Measurements from ENCODE around the gene MXRA7. TPM values are rescaled to one million over a fixed set of nuclear protein-coding genes. Genes with fewer than 3 reads are reported as not detected.
A peak's percentile ranks its signal among the peaks of the same experiment; 100 is the strongest.

The MXRA7 gene
- total RNA-seq, 4 donors from 2014 or later = 124 to 230 (median 197) TPM

GRCh38 chr17:76644995-76645394 lies 65.8 kb downstream of the MXRA7 start:
- WGBS, 2 donors = 85 to 87% methylated on average over 8 of the region's 8 CpGs

DNA sequence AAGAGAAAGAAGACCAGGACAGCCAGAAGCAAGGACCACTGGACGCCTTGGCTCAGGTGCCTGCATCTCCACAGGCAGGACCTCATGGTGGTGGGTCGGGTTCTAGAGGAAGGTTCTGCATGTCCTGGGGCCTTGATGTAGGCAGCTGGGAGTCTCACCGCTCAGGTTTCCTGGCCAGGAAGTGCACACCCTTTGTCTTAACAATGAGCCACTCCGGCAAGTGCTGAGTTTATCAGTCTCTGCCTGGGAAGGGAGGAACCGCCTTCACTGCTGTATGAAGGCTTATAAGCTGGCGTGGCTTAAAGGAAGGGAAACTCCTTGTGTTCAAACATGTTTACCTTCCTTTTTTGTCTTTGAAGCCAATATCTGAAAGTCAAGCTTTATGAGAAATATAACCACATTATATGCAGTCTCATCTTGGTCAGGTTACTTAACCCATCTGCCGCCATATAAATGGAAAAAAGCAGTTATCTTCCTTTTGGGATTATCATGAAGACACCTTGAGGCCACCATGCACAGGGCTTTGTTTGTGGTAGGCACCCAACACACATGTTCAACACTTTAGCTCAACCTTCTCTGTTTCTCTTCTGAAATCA lies 67.1 kb downstream of the MXRA7 start, which contains the start of gene ST6GALNAC1:
TSS of gene ST6GALNAC1 (minus strand) at position 205 of the 596 bp plus-strand sequence. CDS start at position 86, 119 bp downstream.
- 78 to 81% methylated on average over 7 of the region's 7 CpGs for WGBS, 2 donors
- Histone ChIP-seq H3K27ac (peak within 1 kb of the TSS in 1 of 4 donors; percentile 51), H3K27me3 (no peaks in the 10 kb centered on the region), H3K36me3 (no peaks in the 10 kb centered on the region), H3K4me1 (no peaks in the 10 kb centered on the region), H3K4me3 (peak within 1 kb of the TSS in 2 of 4 donors; percentile 3 to 12), H3K9me3 (no peaks in the 10 kb centered on the region)
- TF ChIP-seq CTCF (IDR thresholded peaks at IDR 0.05) (no peak), EP300 (IDR thresholded peaks at IDR 0.05) (no peak), POLR2A (IDR thresholded peaks at IDR 0.05) (no peak)
- DNase-seq (ENCODE audit: low spot score in 2 of 2) = no peak

More at GRCh38 chr17:76644995-76645394, 65.8 kb downstream of the MXRA7 start:
- DNase-seq (ENCODE audit: low spot score in 2 of 2) = no peak
- Histone ChIP-seq H3K4me1 (no peaks in the 10 kb centered on the region), H3K9me3 (no peaks in the 10 kb centered on the region), H3K27ac (no peak overlapping the region), H3K27me3 (no peaks in the 10 kb centered on the region), H3K36me3 (no peaks in the 10 kb centered on the region), H3K4me3 (no peak overlapping the region)
- no peak for TF ChIP-seq CTCF (IDR thresholded peaks at IDR 0.05)
- no peak for TF ChIP-seq EP300 (IDR thresholded peaks at IDR 0.05)
- no peak for TF ChIP-seq POLR2A (IDR thresholded peaks at IDR 0.05)

DNA sequence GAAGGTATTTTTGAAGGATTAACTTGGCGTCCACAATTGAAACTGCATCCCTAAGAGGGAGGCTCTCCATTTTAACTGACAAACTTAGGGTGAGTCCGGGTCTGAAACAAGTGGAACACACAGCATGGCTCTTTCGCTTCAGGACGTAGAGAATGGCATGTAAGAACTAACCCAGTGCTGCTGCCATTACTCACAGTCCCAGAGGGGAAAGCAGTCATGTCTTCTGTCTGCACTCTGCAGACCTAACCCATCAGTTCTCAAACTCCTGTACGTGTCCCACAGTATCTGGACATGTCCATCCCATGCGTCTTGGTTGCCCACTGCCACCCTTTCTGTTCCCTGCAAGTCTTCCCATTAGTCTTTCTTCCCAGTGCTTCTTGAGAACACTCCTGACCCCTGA lies 67.8 kb downstream of the MXRA7 start:
- Histone ChIP-seq H3K27me3 (no peaks in the 10 kb centered on the region), H3K27ac (peak overlapping the region in 1 of 4 donors; percentile 51), H3K9me3 (no peaks in the 10 kb centered on the region), H3K36me3 (no peaks in the 10 kb centered on the region), H3K4me3 (peak overlapping the region in 2 of 4 donors; percentile 3 to 12), H3K4me1 (no peaks in the 10 kb centered on the region)
- no peak for DNase-seq (ENCODE audit: low spot score in 2 of 2)
- TF ChIP-seq EP300 (IDR thresholded peaks at IDR 0.05) (no peak), CTCF (IDR thresholded peaks at IDR 0.05) (no peak), POLR2A (IDR thresholded peaks at IDR 0.05) (no peak)
- WGBS, 2 donors = 82 to 88% methylated on average over 6 of the region's 6 CpGs

DNA sequence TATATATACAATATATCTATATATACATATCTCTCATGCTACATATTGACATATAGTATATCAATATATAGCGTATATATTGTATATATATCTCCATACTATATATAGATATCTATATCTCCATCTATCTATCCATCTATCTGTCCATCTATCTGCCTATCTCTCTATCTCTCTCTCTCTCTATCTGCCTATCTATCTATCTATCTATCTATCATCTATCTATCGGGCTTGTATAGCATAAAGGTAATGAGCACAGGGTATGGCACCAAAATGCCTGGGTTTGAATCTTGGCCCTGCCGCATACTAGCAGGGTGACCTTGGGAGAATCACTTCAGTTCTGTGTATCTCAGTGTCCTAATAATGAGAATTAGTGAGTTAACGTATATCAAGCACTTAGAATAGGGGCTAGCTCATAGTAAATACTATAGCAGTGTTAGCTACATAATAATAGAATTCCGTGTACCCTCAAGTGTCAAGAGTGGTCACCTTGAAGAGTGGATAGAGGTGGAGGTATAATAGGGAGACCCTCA lies 68.7 kb downstream of the MXRA7 start:
- no peaks in the 10 kb centered on the region for H3K4me1 ChIP-seq
- no peaks in the 10 kb centered on the region for H3K36me3 ChIP-seq
- no peaks in the 10 kb centered on the region for H3K9me3 ChIP-seq
- 90 to 91% methylated on average over 5 of the region's 5 CpGs for WGBS, 2 donors
- H3K27ac ChIP-seq = peak overlapping the region in 1 of 4 donors; percentile 51
- H3K4me3 ChIP-seq = peak overlapping the region in 2 of 4 donors; percentile 3 to 12
- no peak for DNase-seq (ENCODE audit: low spot score in 2 of 2)
- H3K27me3 ChIP-seq = no peaks in the 10 kb centered on the region
- TF ChIP-seq CTCF (IDR thresholded peaks at IDR 0.05) (no peak), POLR2A (IDR thresholded peaks at IDR 0.05) (no peak), EP300 (IDR thresholded peaks at IDR 0.05) (no peak)

GRCh38 chr17:76641501-76641900 lies 69.3 kb downstream of the MXRA7 start:
- Histone ChIP-seq H3K9me3 (no peaks in the 10 kb centered on the region), H3K36me3 (no peaks in the 10 kb centered on the region), H3K4me3 (no peak overlapping the region), H3K27ac (no peak overlapping the region), H3K27me3 (no peaks in the 10 kb centered on the region), H3K4me1 (no peaks in the 10 kb centered on the region)
- DNase-seq (ENCODE audit: low spot score in 2 of 2) = no peak
- 70 to 79% methylated on average over 3 of the region's 3 CpGs for WGBS, 2 donors
- TF ChIP-seq POLR2A (IDR thresholded peaks at IDR 0.05) (no peak), EP300 (IDR thresholded peaks at IDR 0.05) (no peak), CTCF (IDR thresholded peaks at IDR 0.05) (no peak)
